GM13977 (cell line): ENCODE results near the gene HOXA10.

ENCODE experiments used
- DNase-seq: peaks from one replicate; pipeline ENCODE4 v3.0.0; 2012; ENCODE audit warnings: low spot score
- CTCF ChIP-seq: IDR thresholded peaks from 2 replicates; pipeline ENCODE4 v1.5.1; 2012; ENCODE audit warnings: mild to moderate bottlenecking, control low read depth; ENCODE audit not compliant: insufficient read depth; ENCODE audit errors: extremely low read depth, missing control alignments
- in situ Hi-C: fragments of 300-500 bp; cut with MboI; formaldehyde crosslinking; loops from one replicate; pipeline ENCODE4 v1.12.0; 2022; ENCODE audit warnings: low sequenced_read_pairs, low pct_unique_long_range_greater_than_20kb, mixed read lengths, inconsistent platforms; ENCODE audit not compliant: unreplicated experiment

The HOXA10 gene

GRCh38 chr7:27177795-27178320 is 3.7 kb upstream of the HOXA10 start:
- TF ChIP-seq CTCF: no peak
- in situ Hi-C loops: no loop called here
- DNase-seq: no peak

GRCh38 chr7:27176962-27177794 is 3.1 kb upstream of the HOXA10 start:
- in situ Hi-C loops: no loop called here
- TF ChIP-seq CTCF: no peak
- no peak for DNase-seq

GRCh38 chr7:27176524-27176845 is 2.4 kb upstream of the HOXA10 start:
- in situ Hi-C loops: no loop called here
- TF ChIP-seq CTCF: no peak
- DNase-seq: no peak

- no peak for TF ChIP-seq CTCF
- in situ Hi-C loops: no loop called here
- DNase-seq: no peak
These were observed 1.8 kb upstream of the HOXA10 start for GRCh38 chr7:27175626-27176523.

- no peak for DNase-seq
- TF ChIP-seq CTCF: no peak
- in situ Hi-C loops: loop anchor here (25.0 kb wide), 1 partner anchor 813 kb away; no protein-coding TSS in a partner anchor
These were observed 930 bp upstream of the HOXA10 start for GRCh38 chr7:27174874-27175625.

GRCh38 chr7:27173511-27173955 is 587 bp downstream of the HOXA10 start:
- no peak for TF ChIP-seq CTCF
- in situ Hi-C loops: loop anchor here (25.0 kb wide), 1 partner anchor 811 kb away; no protein-coding TSS in a partner anchor
- no peak for DNase-seq
